A549 (cell line): ENCODE results near the gene UGT1A5. TPM values are rescaled to one million over a fixed set of nuclear protein-coding genes. Genes with fewer than 3 reads are reported as not detected.

ENCODE experiments used
- ATAC-seq, 2 experiments: fragments of 200-7000 bp in 1 of 2; fragments of >200 bp in 1 of 2; cut with Nextera tagmentation in 1 of 2; cut with Tn5 transposase in 1 of 2; 3 replicates each; pipeline versions ENCODE4 v1.8.0 to v1.9.1; 2018 to 2020; ENCODE audit warnings: mild to moderate bottlenecking in 1 of 2, moderate library complexity in 1 of 2
- CTCF ChIA-PET: fragments of 300-600 bp; sonication (Branson Sonifier 250); formaldehyde crosslinking; extraction: SDS; loops from one replicate; lab custom pipeline; 2021; ENCODE audit warnings: antibody characterized with exemption, inconsistent platforms; lab: Yijun Ruan, JAX
- POLR2A ChIA-PET: fragments of 350-600 bp; formaldehyde crosslinking; extraction: SDS; loops from one replicate; lab custom pipeline; 2021; ENCODE audit warnings: antibody characterized with exemption, inconsistent platforms; lab: Yijun Ruan, JAX
- DNase-seq, 2 experiments: peaks; one replicate each; pipeline versions ENCODE4 v3.0.0 to v3.0.0-alpha.2; 2011 to 2016; ENCODE audit warnings: low read depth in 1 of 2, low spot score in 1 of 2
- FAIRE-seq: peaks from 2 replicates; lab custom pipeline; 2011; peaks lifted over from hg19 to GRCh38; lab: Jason Lieb, UNC
- H3K27ac ChIP-seq, 2 experiments: fragments of >200 bp; sonication (Bioruptor Twin); formaldehyde crosslinking; 3 replicates each; pipeline ENCODE4 v1.5.1; 2016 to 2017
- H3K4me1 ChIP-seq: fragments of >200 bp; sonication (Bioruptor Twin); formaldehyde crosslinking; 3 replicates; pipeline ENCODE4 v1.6.1; 2016
- H3K4me2 ChIP-seq: fragments of >200 bp; sonication (Bioruptor Twin); formaldehyde crosslinking; 3 replicates; pipeline ENCODE4 v1.6.1; 2016
- H3K4me3 ChIP-seq: fragments of >200 bp; sonication (Bioruptor Twin); formaldehyde crosslinking; 3 replicates; pipeline ENCODE4 v1.5.1; 2016
- H3K9me3 ChIP-seq: fragments of >200 bp; sonication (Bioruptor Twin); formaldehyde crosslinking; 3 replicates; pipeline ENCODE4 v1.6.1; 2016
- BHLHE40 ChIP-seq: IDR thresholded peaks from 2 replicates; pipeline ENCODE4 v1.6.1; 2012; ENCODE audit warnings: low read depth, low read length, inconsistent platforms
- CBX2 ChIP-seq: fragments of 200-600 bp; sonication (generic); IDR thresholded peaks from 2 replicates; pipeline ENCODE4 v1.6.1; 2016; ENCODE audit warnings: low read depth, mild to moderate bottlenecking, borderline replicate concordance
- CBX8 ChIP-seq: fragments of 200-600 bp; sonication (generic); IDR thresholded peaks from 2 replicates; pipeline ENCODE4 v1.6.1; 2016
- CEBPB ChIP-seq, 2 experiments: fragments of >200 bp in 1 of 2; sonication (Bioruptor Twin) in 1 of 2; formaldehyde crosslinking in 1 of 2; IDR thresholded peaks; 2 replicates each; pipeline ENCODE4 v1.6.1; 2012 to 2016
- CHD2 ChIP-seq: fragments of 150-350 bp; IDR thresholded peaks from 2 replicates; pipeline ENCODE4 v1.6.1; 2014; ENCODE audit warnings: low read length; ENCODE audit not compliant: partially characterized antibody
- E2F6 ChIP-seq: IDR thresholded peaks from 2 replicates; pipeline ENCODE4 v1.6.1; 2012; ENCODE audit warnings: low read depth, borderline replicate concordance
- EP300 ChIP-seq, 2 experiments: fragments of >200 bp; sonication (Bioruptor Twin); formaldehyde crosslinking; IDR thresholded peaks; 2 replicates in 1 of 2; 3 replicates in 1 of 2; pipeline ENCODE4 v1.6.1; 2016 to 2017
- FOSB ChIP-seq: fragments of 250-450 bp; sonication (Bioruptor Pico); IDR thresholded peaks from 2 replicates; pipeline ENCODE4 v1.5.0; 2020; ENCODE audit warnings: mild to moderate bottlenecking, moderate library complexity
- FOXS1 ChIP-seq: fragments of 250-450 bp; sonication (Bioruptor Pico); IDR thresholded peaks from 2 replicates; pipeline ENCODE4 v1.5.0; 2020; ENCODE audit warnings: mild to moderate bottlenecking, moderate library complexity
- HOXB5 ChIP-seq: fragments of 250-450 bp; sonication (Bioruptor Pico); IDR thresholded peaks from 2 replicates; pipeline ENCODE4 v1.5.0; 2020; ENCODE audit warnings: mild to moderate bottlenecking, moderate library complexity
- JUNB ChIP-seq: fragments of >200 bp; sonication (Bioruptor Twin); formaldehyde crosslinking; IDR thresholded peaks from 2 replicates; pipeline ENCODE4 v1.6.1; 2016
- MAFK ChIP-seq: fragments of 450-650 bp; IDR thresholded peaks from 2 replicates; pipeline ENCODE4 v1.6.1; 2014; ENCODE audit not compliant: partially characterized antibody
- MAX ChIP-seq: IDR thresholded peaks from 2 replicates; pipeline ENCODE4 v1.6.1; 2012
- MAZ ChIP-seq: fragments of 150-350 bp; IDR thresholded peaks from 2 replicates; pipeline ENCODE4 v1.6.1; 2014; ENCODE audit warnings: antibody characterized with exemption, low read depth, low read length, borderline replicate concordance
- MYC ChIP-seq: IDR thresholded peaks from 2 replicates; pipeline ENCODE4 v1.6.1; 2012; ENCODE audit warnings: mild to moderate bottlenecking, inconsistent platforms, low read length, improper control_type of control experiment, borderline replicate concordance
- RARB ChIP-seq: fragments of 250-450 bp; sonication (Bioruptor Pico); IDR thresholded peaks from 2 replicates; pipeline ENCODE4 v1.8.0; 2021; ENCODE audit warnings: mild to moderate bottlenecking, moderate library complexity
- REST ChIP-seq: fragments of 200-600 bp; sonication (generic); IDR thresholded peaks from 2 replicates; pipeline ENCODE4 v1.6.1; 2016; ENCODE audit warnings: antibody characterized with exemption, mild to moderate bottlenecking, moderate library complexity
- RNF2 ChIP-seq: fragments of 200-600 bp; sonication (generic); IDR thresholded peaks from 2 replicates; pipeline ENCODE4 v1.6.1; 2016; ENCODE audit warnings: low read depth, mild to moderate bottlenecking, antibody characterized with exemption, moderate library complexity, borderline replicate concordance
- SMC3 ChIP-seq: fragments of >200 bp; sonication (Bioruptor Twin); formaldehyde crosslinking; IDR thresholded peaks from 3 replicates; pipeline ENCODE4 v1.6.1; 2018; ENCODE audit warnings: inconsistent platforms
- ZSCAN20 ChIP-seq: fragments of 250-450 bp; sonication (Bioruptor Pico); IDR thresholded peaks from 2 replicates; pipeline ENCODE4 v1.8.0; 2022; ENCODE audit warnings: mild to moderate bottlenecking, moderate library complexity
- WGBS: methylation state at CpG from one replicate; pipeline ENCODE4 v1.1.6; 2017; ENCODE audit errors: missing lambda C conversion rate; 5-methylcytosine and 5-hydroxymethylcytosine counted together
- polyA plus RNA-seq, 4 experiments: library from polyadenylated mRNA; depleted of rRNA in 3 of 4; stranded (reverse); fragments of >200 nt; fragmentation: RNase III in 1 of 4; extraction: RNeasy Plus Mini Kit Qiagen cat#74134 plus additional on column Dnase treatment in 1 of 4; gene quantifications; 2 replicates in 3 of 4; 3 replicates in 1 of 4; pipeline ENCODE4 v1.2.3, GENCODE V29; 2011 to 2017
- TF ChIP-seq, protein P1 (sequence below): fragments of >200 bp; sonication (Bioruptor Twin); formaldehyde crosslinking; IDR thresholded peaks from 3 replicates; pipeline ENCODE4 v1.5.1; 2016
- TF ChIP-seq, protein P2 (sequence below): fragments of 150-350 bp; IDR thresholded peaks from 2 replicates; pipeline ENCODE4 v1.6.1; 2014; ENCODE audit warnings: low read depth, mild to moderate bottlenecking, low read length
- TF ChIP-seq, protein P3 (sequence below): fragments of 250-450 bp; sonication (Bioruptor Pico); IDR thresholded peaks from 2 replicates; pipeline ENCODE4 v1.5.0; 2020; ENCODE audit warnings: low read depth, mild to moderate bottlenecking, moderate library complexity
- TF ChIP-seq, protein P4 (sequence below): fragments of >200 bp; sonication (Bioruptor Twin); formaldehyde crosslinking; IDR thresholded peaks from 3 replicates; pipeline ENCODE4 v1.6.1; 2016

The UGT1A5 gene
- polyA plus RNA-seq, 2 of the 4 experiments (the other 2 are of a cell fraction): 0.05 TPM; not detected in 1

GRCh38 chr2:233689501-233689900 is 23.2 kb upstream of the UGT1A5 start:
- DNase-seq (no peak), ATAC-seq (no peak), FAIRE-seq (no peak)
- ChIA-PET CTCF (interaction anchor here (1.3 kb wide), 1 partner anchor 19 kb away, joined by 3 read pairs; no protein-coding TSS in a partner anchor), POLR2A (no interaction called here)
- Histone ChIP-seq H3K9me3 (peaks cover 56% of the 10 kb centered on the region), H3K4me3 (no peak overlapping the region), H3K4me1 (peaks cover 44% of the 10 kb centered on the region), H3K27ac (peak overlapping the region; percentile 85 to 100), H3K4me2 (no peak overlapping the region; the same call in 2 of the 3 replicates)
- TF ChIP-seq, protein P1, sequence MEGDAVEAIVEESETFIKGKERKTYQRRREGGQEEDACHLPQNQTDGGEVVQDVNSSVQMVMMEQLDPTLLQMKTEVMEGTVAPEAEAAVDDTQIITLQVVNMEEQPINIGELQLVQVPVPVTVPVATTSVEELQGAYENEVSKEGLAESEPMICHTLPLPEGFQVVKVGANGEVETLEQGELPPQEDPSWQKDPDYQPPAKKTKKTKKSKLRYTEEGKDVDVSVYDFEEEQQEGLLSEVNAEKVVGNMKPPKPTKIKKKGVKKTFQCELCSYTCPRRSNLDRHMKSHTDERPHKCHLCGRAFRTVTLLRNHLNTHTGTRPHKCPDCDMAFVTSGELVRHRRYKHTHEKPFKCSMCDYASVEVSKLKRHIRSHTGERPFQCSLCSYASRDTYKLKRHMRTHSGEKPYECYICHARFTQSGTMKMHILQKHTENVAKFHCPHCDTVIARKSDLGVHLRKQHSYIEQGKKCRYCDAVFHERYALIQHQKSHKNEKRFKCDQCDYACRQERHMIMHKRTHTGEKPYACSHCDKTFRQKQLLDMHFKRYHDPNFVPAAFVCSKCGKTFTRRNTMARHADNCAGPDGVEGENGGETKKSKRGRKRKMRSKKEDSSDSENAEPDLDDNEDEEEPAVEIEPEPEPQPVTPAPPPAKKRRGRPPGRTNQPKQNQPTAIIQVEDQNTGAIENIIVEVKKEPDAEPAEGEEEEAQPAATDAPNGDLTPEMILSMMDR: no peak
- TF ChIP-seq EP300 (IDR thresholded peaks at IDR 0.05) (no peak), RARB (no peak), MAFK (no peak), ZSCAN20 (no peak)
- TF ChIP-seq, protein P2, sequence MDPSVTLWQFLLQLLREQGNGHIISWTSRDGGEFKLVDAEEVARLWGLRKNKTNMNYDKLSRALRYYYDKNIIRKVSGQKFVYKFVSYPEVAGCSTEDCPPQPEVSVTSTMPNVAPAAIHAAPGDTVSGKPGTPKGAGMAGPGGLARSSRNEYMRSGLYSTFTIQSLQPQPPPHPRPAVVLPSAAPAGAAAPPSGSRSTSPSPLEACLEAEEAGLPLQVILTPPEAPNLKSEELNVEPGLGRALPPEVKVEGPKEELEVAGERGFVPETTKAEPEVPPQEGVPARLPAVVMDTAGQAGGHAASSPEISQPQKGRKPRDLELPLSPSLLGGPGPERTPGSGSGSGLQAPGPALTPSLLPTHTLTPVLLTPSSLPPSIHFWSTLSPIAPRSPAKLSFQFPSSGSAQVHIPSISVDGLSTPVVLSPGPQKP: no peak
- 56% methylated on average over 3 of the region's 3 CpGs for WGBS

DNA sequence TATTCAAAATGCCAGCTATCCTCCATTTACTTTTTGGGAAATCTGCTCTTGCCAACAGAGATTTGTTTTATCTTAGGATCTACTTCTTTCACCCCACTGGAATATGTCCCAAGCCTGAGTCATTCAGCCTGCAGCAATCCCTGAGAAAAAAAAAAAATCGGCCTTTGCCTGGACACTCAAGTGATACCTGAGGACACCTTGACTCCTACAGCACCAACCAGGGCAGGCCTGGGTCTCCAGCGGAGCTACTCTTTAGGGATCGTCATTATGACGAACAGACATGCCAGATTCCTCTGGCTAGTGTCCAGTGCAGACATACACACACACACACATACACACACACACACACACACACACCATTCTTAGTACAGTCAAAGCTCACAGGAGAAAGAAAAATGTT is 22.3 kb upstream of the UGT1A5 start:
- Histone ChIP-seq H3K4me2 (peak overlapping the region; percentile 35), H3K27ac (peak overlapping the region; percentile 85 to 100), H3K4me1 (peaks cover 52% of the 10 kb centered on the region), H3K9me3 (peaks cover 51% of the 10 kb centered on the region), H3K4me3 (no peak overlapping the region)
- ATAC-seq: peak; percentile 64 to 66; a peak in 5 of 6 replicates
- FAIRE-seq: no peak
- WGBS: 33% methylated on average over 4 of the region's 4 CpGs
- CTCF ChIA-PET: interaction anchor here (1.0 to 2.0 kb wide), 5 partner anchors 19 to 286 kb away, joined by 3 to 6 read pairs (median 3); no protein-coding TSS in a partner anchor
- POLR2A ChIA-PET: interaction anchor here (1.0 to 1.4 kb wide), 3 partner anchors 10 to 204 kb away, joined by 3 to 4 read pairs (median 4); no protein-coding TSS in a partner anchor
- DNase-seq: peak in 1 of 2 experiments; percentile 71
- TF ChIP-seq RNF2 (no peak), CBX2 (no peak), RARB (no peak), MAZ (no peak), FOXS1 (CRISPR knock-in tag) (no peak), EP300 (IDR thresholded peaks at IDR 0.05) (peak; percentile 40 to 41; a peak in 3 of 5 replicates), HOXB5 (CRISPR knock-in tag) (no peak), CBX8 (no peak), FOSB (CRISPR knock-in tag) (no peak), MYC (no peak), REST (no peak), CEBPB (IDR thresholded peaks at IDR 0.05) (0 out of 4 replicates have a peak, but pooled peaks of 1 of the 2 experiments have one; percentile 39), MAX (peak; percentile 23; the same call in 1 of the 2 replicates), BHLHE40 (no peak), E2F6 (no peak; the same call in 1 of the 2 replicates), CHD2 (no peak), SMC3 (no peak), JUNB (no peak)
- TF ChIP-seq, protein P3, sequence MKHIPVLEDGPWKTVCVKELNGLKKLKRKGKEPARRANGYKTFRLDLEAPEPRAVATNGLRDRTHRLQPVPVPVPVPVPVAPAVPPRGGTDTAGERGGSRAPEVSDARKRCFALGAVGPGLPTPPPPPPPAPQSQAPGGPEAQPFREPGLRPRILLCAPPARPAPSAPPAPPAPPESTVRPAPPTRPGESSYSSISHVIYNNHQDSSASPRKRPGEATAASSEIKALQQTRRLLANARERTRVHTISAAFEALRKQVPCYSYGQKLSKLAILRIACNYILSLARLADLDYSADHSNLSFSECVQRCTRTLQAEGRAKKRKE (CRISPR knock-in tag): no peak
- TF ChIP-seq, protein P4, sequence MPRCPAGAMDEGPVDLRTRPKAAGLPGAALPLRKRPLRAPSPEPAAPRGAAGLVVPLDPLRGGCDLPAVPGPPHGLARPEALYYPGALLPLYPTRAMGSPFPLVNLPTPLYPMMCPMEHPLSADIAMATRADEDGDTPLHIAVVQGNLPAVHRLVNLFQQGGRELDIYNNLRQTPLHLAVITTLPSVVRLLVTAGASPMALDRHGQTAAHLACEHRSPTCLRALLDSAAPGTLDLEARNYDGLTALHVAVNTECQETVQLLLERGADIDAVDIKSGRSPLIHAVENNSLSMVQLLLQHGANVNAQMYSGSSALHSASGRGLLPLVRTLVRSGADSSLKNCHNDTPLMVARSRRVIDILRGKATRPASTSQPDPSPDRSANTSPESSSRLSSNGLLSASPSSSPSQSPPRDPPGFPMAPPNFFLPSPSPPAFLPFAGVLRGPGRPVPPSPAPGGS: 0 out of 3 replicates have a peak, but pooled peaks have one; percentile 21
- TF ChIP-seq, protein P1: no peak
